Ishikawa (cell line): ENCODE data around the gene CDKN1A.

ENCODE experiments used
- CEBPB ChIP-seq: IDR thresholded peaks from 2 replicates; pipeline ENCODE4 v1.6.1; 2012
- CREB1 ChIP-seq: IDR thresholded peaks from 2 replicates; pipeline ENCODE4 v1.6.1; 2012; ENCODE audit warnings: low read depth
- EP300 ChIP-seq: IDR thresholded peaks from 2 replicates; pipeline ENCODE4 v1.6.1; 2012; ENCODE audit warnings: borderline replicate concordance
- FOXM1 ChIP-seq: IDR thresholded peaks from 2 replicates; pipeline ENCODE4 v1.6.1; 2012; ENCODE audit warnings: low read depth, borderline replicate concordance
- MAX ChIP-seq: IDR thresholded peaks from 2 replicates; pipeline ENCODE4 v1.6.1; 2012
- RAD21 ChIP-seq: IDR thresholded peaks from 2 replicates; pipeline ENCODE4 v1.6.1; 2012; ENCODE audit warnings: low read depth
- REST ChIP-seq: IDR thresholded peaks from 2 replicates; pipeline ENCODE4 v1.6.1; 2012; ENCODE audit warnings: low read depth, mild to moderate bottlenecking
- TAF1 ChIP-seq: IDR thresholded peaks from 2 replicates; pipeline ENCODE4 v1.6.1; 2012; ENCODE audit warnings: low read depth, mild to moderate bottlenecking
- TCF12 ChIP-seq: IDR thresholded peaks from 2 replicates; pipeline ENCODE4 v1.6.1; 2012; ENCODE audit warnings: low read depth
- TEAD4 ChIP-seq: IDR thresholded peaks from 2 replicates; pipeline ENCODE4 v1.6.1; 2012
- USF1 ChIP-seq: IDR thresholded peaks from 2 replicates; pipeline ENCODE4 v1.6.1; 2012
- YY1 ChIP-seq: IDR thresholded peaks from 2 replicates; pipeline ENCODE4 v1.6.1; 2012; ENCODE audit warnings: low read depth
- ZBTB7A ChIP-seq: IDR thresholded peaks from 2 replicates; pipeline ENCODE4 v1.6.1; 2012; ENCODE audit warnings: low read depth

- TF ChIP-seq USF1 (no peak), EP300 (no peak), REST (no peak), FOXM1 (no peak), TAF1 (no peak), RAD21 (no peak), YY1 (no peak), TEAD4 (no peak), ZBTB7A (no peak), CREB1 (no peak), MAX (no peak), TCF12 (no peak), CEBPB (no peak)
Measured at GRCh38 chr6:36721369-36722140, 43.0 kb downstream of the CDKN1A start.
